Large intestine (tissue), 3 donors: Measurements from ENCODE around the gene PTPRN2. TPM values are rescaled to one million over a fixed set of nuclear protein-coding genes. Genes with fewer than 3 reads are reported as not detected.
"Not testable (repeated sequence)": the region's sequence is repeated elsewhere in the genome, so short reads cannot be mapped to it uniquely, and the experiment has no call there.

Experiments
- DNase-seq, 2 donors: peaks; one replicate each; pipeline versions ENCODE4 v3.0.0 to v3.0.0-alpha.2; 2013
- H3K27ac ChIP-seq: one replicate; pipeline ENCODE4 v1.5.1; 2013; ENCODE audit warnings: low read length
- H3K27me3 ChIP-seq: 2 replicates; pipeline ENCODE4 v1.6.1; 2013; ENCODE audit warnings: low read length; ENCODE audit not compliant: control insufficient read depth, insufficient read depth
- H3K36me3 ChIP-seq: 2 replicates; pipeline ENCODE4 v1.6.1; 2013; ENCODE audit warnings: low read length; ENCODE audit not compliant: control insufficient read depth, insufficient read depth
- H3K4me1 ChIP-seq: one replicate; pipeline ENCODE4 v1.6.1; 2013; ENCODE audit warnings: low read length; ENCODE audit not compliant: control insufficient read depth, insufficient read depth
- H3K4me3 ChIP-seq: one replicate; pipeline ENCODE4 v1.5.1; 2013; ENCODE audit warnings: low read length
- H3K9me3 ChIP-seq: one replicate; pipeline ENCODE4 v1.6.1; 2013; ENCODE audit warnings: mild to moderate bottlenecking, low read depth, low read length, moderate library complexity; ENCODE audit not compliant: control insufficient read depth
- WGBS: methylation state at CpG from one replicate; pipeline ENCODE4 v1.1.5; 2013; ENCODE audit warnings: low lambda C conversion rate; ENCODE audit not compliant: insufficient coverage; 5-methylcytosine and 5-hydroxymethylcytosine counted together
- polyA plus RNA-seq: library from polyadenylated mRNA; unstranded; fragments of 120-200 nt; gene quantifications from one replicate; pipeline ENCODE4 v1.2.1, GENCODE V29; 2013

The PTPRN2 gene
- polyA plus RNA-seq, 1 donor: 13.4 TPM

GRCh38 chr7:157908006-157908782 lies 679.4 kb downstream of the PTPRN2 start:
- no peaks in the 10 kb centered on the region for H3K36me3 ChIP-seq
- no peaks in the 10 kb centered on the region for H3K27me3 ChIP-seq
- H3K4me1 ChIP-seq: no peaks in the 10 kb centered on the region
- H3K9me3 ChIP-seq: peaks cover 23% of the 10 kb centered on the region
- no peak overlapping the region for H3K27ac ChIP-seq
- WGBS: 100% methylated on average over 1 of the region's 31 CpGs
- H3K4me3 ChIP-seq: no peak overlapping the region
- no peak for DNase-seq

- no peak for DNase-seq
- WGBS: no CpG with 5 or more reads among the region's 18 CpGs
- H3K4me1 ChIP-seq: no peaks in the 10 kb centered on the region
- peaks cover 26% of the 10 kb centered on the region for H3K9me3 ChIP-seq
- no peaks in the 10 kb centered on the region for H3K36me3 ChIP-seq
- H3K27ac ChIP-seq: no peak overlapping the region
- no peaks in the 10 kb centered on the region for H3K27me3 ChIP-seq
- no peak overlapping the region for H3K4me3 ChIP-seq
Observed at GRCh38 chr7:157907091-157907490, 680.5 kb downstream of the PTPRN2 start.

- H3K27me3 ChIP-seq: no peaks in the 10 kb centered on the region
- H3K4me3 ChIP-seq: no peak overlapping the region
- no peaks in the 10 kb centered on the region for H3K4me1 ChIP-seq
- no peak overlapping the region for H3K27ac ChIP-seq
- no peaks in the 10 kb centered on the region for H3K36me3 ChIP-seq
- WGBS: no CpG with 5 or more reads among the region's 7 CpGs
- H3K9me3 ChIP-seq: peaks cover 31% of the 10 kb centered on the region
- DNase-seq: no peak
Observed at GRCh38 chr7:157906583-157906982, 681.0 kb downstream of the PTPRN2 start.

- Histone ChIP-seq H3K4me3 (no peak overlapping the region), H3K36me3 (no peaks in the 10 kb centered on the region), H3K27ac (no peak overlapping the region), H3K9me3 (peaks cover 32% of the 10 kb centered on the region), H3K4me1 (no peaks in the 10 kb centered on the region), H3K27me3 (no peaks in the 10 kb centered on the region)
- no peak for DNase-seq
- WGBS: no CpG with 5 or more reads among the region's 20 CpGs
Observed at GRCh38 chr7:157905651-157906461, 681.8 kb downstream of the PTPRN2 start.

- Histone ChIP-seq H3K27ac (no peak overlapping the region), H3K4me3 (no peak overlapping the region), H3K27me3 (no peaks in the 10 kb centered on the region), H3K36me3 (no peaks in the 10 kb centered on the region), H3K9me3 (peaks cover 26% of the 10 kb centered on the region), H3K4me1 (no peaks in the 10 kb centered on the region)
- no peak for DNase-seq
- WGBS: 100% methylated on average over 1 of the region's 17 CpGs
Observed at GRCh38 chr7:157904866-157905570, 682.6 kb downstream of the PTPRN2 start.

GRCh38 chr7:157904211-157904865 lies 683.3 kb downstream of the PTPRN2 start:
- WGBS: no CpG with 5 or more reads among the region's 28 CpGs
- H3K27ac ChIP-seq: no peak overlapping the region
- DNase-seq: no peak
- H3K4me1 ChIP-seq: no peaks in the 10 kb centered on the region
- peaks cover 21% of the 10 kb centered on the region for H3K9me3 ChIP-seq
- H3K4me3 ChIP-seq: no peak overlapping the region
- H3K27me3 ChIP-seq: no peaks in the 10 kb centered on the region
- H3K36me3 ChIP-seq: no peaks in the 10 kb centered on the region

- Histone ChIP-seq H3K4me3 (no peak overlapping the region), H3K9me3 (peaks cover 19% of the 10 kb centered on the region), H3K27ac (no peak overlapping the region), H3K27me3 (no peaks in the 10 kb centered on the region), H3K4me1 (no peaks in the 10 kb centered on the region), H3K36me3 (no peaks in the 10 kb centered on the region)
- no CpG with 5 or more reads among the region's 14 CpGs for WGBS
- DNase-seq: no peak
Observed at GRCh38 chr7:157903710-157904109, 683.9 kb downstream of the PTPRN2 start.

GRCh38 chr7:157903296-157903695 lies 684.3 kb downstream of the PTPRN2 start:
- no CpG with 5 or more reads among the region's 9 CpGs for WGBS

GRCh38 chr7:157901816-157902610 lies 685.6 kb downstream of the PTPRN2 start:
- WGBS: no CpG with 5 or more reads among the region's 45 CpGs
- H3K4me1 ChIP-seq, H3K36me3 ChIP-seq, H3K4me3 ChIP-seq, H3K27ac ChIP-seq, H3K27me3 ChIP-seq, DNase-seq: not testable (repeated sequence)
- peaks cover 14% of the 10 kb centered on the region for H3K9me3 ChIP-seq

More at GRCh38 chr7:157903296-157903695, 684.3 kb downstream of the PTPRN2 start:
- Histone ChIP-seq H3K9me3 (peaks cover 19% of the 10 kb centered on the region), H3K36me3 (no peaks in the 10 kb centered on the region), H3K27me3 (no peaks in the 10 kb centered on the region), H3K27ac (no peak overlapping the region), H3K4me1 (no peaks in the 10 kb centered on the region), H3K4me3 (no peak overlapping the region)
- no peak for DNase-seq
